K562 (cell line): Measurements from ENCODE around the gene TRAPPC12. TPM values are rescaled to one million over a fixed set of nuclear protein-coding genes. Genes with fewer than 3 reads are reported as not detected.

Experiments
- ARID1B ChIP-seq: fragments of 450-650 bp; IDR thresholded peaks from 2 replicates; pipeline ENCODE4 v1.6.1; 2016; ENCODE audit warnings: antibody characterized with exemption, mild to moderate bottlenecking, inconsistent platforms
- ATF7 ChIP-seq: fragments of 450-650 bp; IDR thresholded peaks from 2 replicates; pipeline ENCODE4 v1.7.1; 2014; ENCODE audit warnings: mild to moderate bottlenecking, moderate library complexity
- CBX5 ChIP-seq: IDR thresholded peaks from 2 replicates; pipeline ENCODE4 v1.6.1; 2014; ENCODE audit warnings: low read depth, borderline replicate concordance
- CREM ChIP-seq: IDR thresholded peaks from 2 replicates; pipeline ENCODE4 v1.6.1; 2014; ENCODE audit warnings: antibody characterized with exemption, low read depth
- EHMT2 ChIP-seq: fragments of 450-650 bp; IDR thresholded peaks from 2 replicates; pipeline ENCODE4 v1.6.1; 2018; ENCODE audit warnings: antibody characterized with exemption
- ELF2 ChIP-seq: fragments of 250-450 bp; sonication (Bioruptor Pico); IDR thresholded peaks from 2 replicates; pipeline ENCODE4 v1.5.0; 2021; ENCODE audit warnings: mild to moderate bottlenecking
- ELF4 ChIP-seq: fragments of 450-650 bp; formaldehyde crosslinking; IDR thresholded peaks from 2 replicates; pipeline ENCODE4 v1.4.0; 2022; ENCODE audit warnings: missing genetic modification characterization
- ETV6 ChIP-seq, 3 experiments: fragments of 150-350 bp in 1 of 3; sonication (generic) in 1 of 3; formaldehyde crosslinking in 1 of 3; IDR thresholded peaks; 2 replicates each; pipeline versions ENCODE4 v1.6.1 to v1.8.0; 2014 to 2022; ENCODE audit warnings: borderline replicate concordance in 2 of 3, low read depth in 2 of 3, antibody characterized with exemption in 1 of 3, low read length in 1 of 3, mild to moderate bottlenecking in 1 of 3, missing genetic modification reagents in 1 of 3
- FOS ChIP-seq: IDR thresholded peaks from 3 replicates; pipeline ENCODE4 v1.6.1; 2011; ENCODE audit not compliant: insufficient read length; ENCODE audit errors: extremely low read depth
- FOSL1 ChIP-seq: fragments of 200-800 bp; sonication (Bioruptor generic); conservative IDR thresholded peaks from 2 replicates; pipeline ENCODE4 v1.6.1; 2016; ENCODE audit warnings: missing genetic modification characterization, missing compliant biosample characterization
- FOXK1 ChIP-seq: sonication (generic); formaldehyde crosslinking; IDR thresholded peaks from 2 replicates; pipeline ENCODE4 v1.8.0; 2022; ENCODE audit warnings: missing genetic modification reagents, mild to moderate bottlenecking, borderline replicate concordance
- FOXM1 ChIP-seq, 2 experiments: fragments of 450-650 bp in 1 of 2; sonication (generic) in 1 of 2; formaldehyde crosslinking in 1 of 2; IDR thresholded peaks; 2 replicates each; pipeline versions ENCODE4 v1.6.1 to v1.9.0; 2017 to 2022; ENCODE audit warnings: low read depth in 2 of 2, mild to moderate bottlenecking in 2 of 2, missing genetic modification reagents in 1 of 2, moderate library complexity in 1 of 2
- NCOA1 ChIP-seq: fragments of 450-650 bp; IDR thresholded peaks from 2 replicates; pipeline ENCODE4 v1.6.1; 2016; ENCODE audit warnings: low read depth
- PHF20 ChIP-seq: fragments of 450-650 bp; IDR thresholded peaks from 2 replicates; pipeline ENCODE4 v1.6.1; 2018; ENCODE audit not compliant: partially characterized antibody
- PTBP1 ChIP-seq: fragments of 200-400 bp; formaldehyde crosslinking; IDR thresholded peaks from 2 replicates; pipeline ENCODE4 v1.6.1; 2017; ENCODE audit warnings: low read depth, low read length
- SIRT6 ChIP-seq: IDR thresholded peaks from one replicate; pipeline ENCODE4 v1.6.1; 2012; ENCODE audit warnings: low read depth, mild to moderate bottlenecking, control low read depth, inconsistent platforms, low read length, moderate library complexity
- TCF7L2 ChIP-seq: fragments of 150-350 bp; IDR thresholded peaks from 2 replicates; pipeline ENCODE4 v1.6.1; 2016; ENCODE audit warnings: low read depth, mild to moderate bottlenecking, low read length, moderate library complexity
- TSHZ1 ChIP-seq: fragments of 250-450 bp; sonication (Bioruptor Pico); IDR thresholded peaks from 2 replicates; pipeline ENCODE4 v1.4.0; 2020; ENCODE audit warnings: mild to moderate bottlenecking, moderate library complexity
- VEZF1 ChIP-seq: fragments of 200-800 bp; sonication (Bioruptor generic); IDR thresholded peaks from 2 replicates; pipeline ENCODE4 v1.6.1; 2017; ENCODE audit warnings: missing genetic modification characterization, missing compliant biosample characterization
- ZSCAN32 ChIP-seq: fragments of 450-650 bp; formaldehyde crosslinking; IDR thresholded peaks from 2 replicates; pipeline ENCODE4 v1.4.0; 2020; ENCODE audit warnings: mild to moderate bottlenecking, moderate library complexity
- polyA plus RNA-seq, 8 experiments: library from polyadenylated mRNA; depleted of rRNA in 4 of 8; stranded (reverse) in 5 of 8; unstranded in 3 of 8; fragments of >200 nt; fragmentation: Nextera tagmentation in 2 of 8; fragmentation: Illumina TruSeq in 1 of 8; extraction: Ambion mirVana in 2 of 8; extraction: Trizol in 1 of 8; gene quantifications; 2 replicates each; pipeline versions ENCODE4 v1.2.1 to v1.2.3, GENCODE V29; 2011 to 2014; ENCODE audit warnings: inconsistent platforms in 1 of 8, missing spikeins in 1 of 8
- total RNA-seq, 7 experiments: library from RNA; depleted of rRNA in 6 of 7; stranded (reverse); fragments of >200 nt in 6 of 7; fragmentation: Illumina TruSeq in 2 of 7; extraction: Trizol in 2 of 7; gene quantifications; 2 replicates each; pipeline versions ENCODE4 v1.2.1 to v1.2.3, GENCODE V29; 2011 to 2021; ENCODE audit warnings: low replicate concordance in 1 of 7
- TF ChIP-seq, protein P1 (sequence below): fragments of 450-650 bp; IDR thresholded peaks from 2 replicates; pipeline ENCODE4 v1.6.1; 2014; ENCODE audit warnings: low read depth, mild to moderate bottlenecking, moderate library complexity, borderline replicate concordance

TRAPPC12 gene
- total and polyA plus RNA-seq, 9 of the 15 experiments (the other 6 are each of a cell fraction or from before 2014, with no cell fraction given), result 8.0 to 75.2 (median 39.1) TPM

GRCh38 chr2:3377612-3378432 is 1.7 kb upstream of the TRAPPC12 start, which contains the start of gene EIPR1 (continued):
- TF ChIP-seq TSHZ1, result 0 out of 2 replicates have a peak, but pooled peaks have one; percentile 11
- peak; percentile 5; the same call in 1 of the 2 replicates for TF ChIP-seq NCOA1
- TF ChIP-seq ELF2 (CRISPR knock-in tag), result peak; percentile 90
- TF ChIP-seq FOS, result peak; percentile 47
- 0 out of 2 replicates have a peak, but pooled peaks have one; percentile 15 for TF ChIP-seq CBX5
- TF ChIP-seq ELF4 (CRISPR knock-in tag), result no peak; the same call in 1 of the 2 replicates
- TF ChIP-seq CREM, result peak; percentile 93
- TF ChIP-seq TCF7L2, result no peak
- TF ChIP-seq ARID1B, result no peak
- peak; percentile 66; the same call in 1 of the 2 replicates for TF ChIP-seq EHMT2
- peak; percentile 63 for TF ChIP-seq VEZF1 (CRISPR knock-in tag)
- TF ChIP-seq FOXK1 (CRISPR knock-in tag), result no peak
- no peak for TF ChIP-seq SIRT6
- peak in 1 of 2 experiments; percentile 57; a peak in 1 of 4 replicates for TF ChIP-seq ETV6 (IDR thresholded peaks at IDR 0.05; ENCODE audit: borderline replicate concordance in 1 of 2, low read depth in 2 of 2, low read length in 1 of 2)
- no peak; the same call in 1 of the 2 replicates for TF ChIP-seq ETV6 (CRISPR knock-in tag; IDR thresholded peaks at IDR 0.05; ENCODE audit: borderline replicate concordance)
- TF ChIP-seq FOXM1 (IDR thresholded peaks at IDR 0.05; ENCODE audit: low read depth), result peak; percentile 40; the same call in 1 of the 2 replicates
- TF ChIP-seq FOXM1 (CRISPR knock-in tag; IDR thresholded peaks at IDR 0.05; ENCODE audit: low read depth), result no peak
- TF ChIP-seq FOSL1 (tag), result peak; percentile 87
- TF ChIP-seq PHF20, result peak; percentile 94
- TF ChIP-seq, protein P1, sequence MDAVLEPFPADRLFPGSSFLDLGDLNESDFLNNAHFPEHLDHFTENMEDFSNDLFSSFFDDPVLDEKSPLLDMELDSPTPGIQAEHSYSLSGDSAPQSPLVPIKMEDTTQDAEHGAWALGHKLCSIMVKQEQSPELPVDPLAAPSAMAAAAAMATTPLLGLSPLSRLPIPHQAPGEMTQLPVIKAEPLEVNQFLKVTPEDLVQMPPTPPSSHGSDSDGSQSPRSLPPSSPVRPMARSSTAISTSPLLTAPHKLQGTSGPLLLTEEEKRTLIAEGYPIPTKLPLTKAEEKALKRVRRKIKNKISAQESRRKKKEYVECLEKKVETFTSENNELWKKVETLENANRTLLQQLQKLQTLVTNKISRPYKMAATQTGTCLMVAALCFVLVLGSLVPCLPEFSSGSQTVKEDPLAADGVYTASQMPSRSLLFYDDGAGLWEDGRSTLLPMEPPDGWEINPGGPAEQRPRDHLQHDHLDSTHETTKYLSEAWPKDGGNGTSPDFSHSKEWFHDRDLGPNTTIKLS, result no peak; the same call in 1 of the 2 replicates
- TF ChIP-seq ATF7, result peak; percentile 83
- no peak for TF ChIP-seq ZSCAN32 (CRISPR knock-in tag)
- 0 out of 2 replicates have a peak, but pooled peaks have one; percentile 28 for TF ChIP-seq PTBP1
